Psoas muscle (tissue), 8 donors: ENCODE results near the gene GSTM4. TPM values are rescaled to one million over a fixed set of nuclear protein-coding genes. Genes with fewer than 3 reads are reported as not detected.

Experiments
- ATAC-seq, 4 donors: fragments of 200-7000 bp; cut with Tn5 transposase; one replicate each; pipeline ENCODE4 v1.9.1; 2020; ENCODE audit warnings: moderate library complexity in 3 of 4, mild to moderate bottlenecking in 2 of 4
- DNase-seq, 2 donors: peaks; one replicate each; pipeline ENCODE4 v3.0.0-alpha.2; 2020
- H3K27ac ChIP-seq: fragments of 200-600 bp; one replicate; pipeline ENCODE4 v1.8.0; 2022
- H3K27me3 ChIP-seq, 3 donors: fragments of 200-600 bp in 1 of 3; one replicate each; pipeline versions ENCODE4 v1.6.1 to v1.8.0; 2013 to 2022; ENCODE audit warnings: low read length in 2 of 3, mild to moderate bottlenecking in 2 of 3, moderate library complexity in 1 of 3; ENCODE audit not compliant: insufficient read depth in 3 of 3
- H3K36me3 ChIP-seq, 2 donors: fragments of 200-600 bp in 1 of 2; one replicate each; pipeline versions ENCODE4 v1.6.1 to v1.8.0; 2013 to 2022; ENCODE audit warnings: low read depth in 1 of 2, mild to moderate bottlenecking in 1 of 2, moderate library complexity in 1 of 2; ENCODE audit not compliant: insufficient read depth in 1 of 2
- H3K4me1 ChIP-seq: fragments of 200-600 bp; one replicate; pipeline ENCODE4 v1.8.0; 2022
- H3K4me3 ChIP-seq: fragments of 200-600 bp; one replicate; pipeline ENCODE4 v1.8.0; 2022; ENCODE audit warnings: mild to moderate bottlenecking
- H3K9me3 ChIP-seq: fragments of 200-600 bp; one replicate; pipeline ENCODE4 v1.8.0; 2022
- WGBS, 3 donors: extraction: QIAGEN DNeasy Blood & Tissue Kit; methylation state at CpG; one replicate each; pipeline versions ENCODE4 v1.1.6 to v1.1.7; 2013; 5-methylcytosine and 5-hydroxymethylcytosine counted together
- intact Hi-C, 2 donors: fragments of 100-400 bp; cut with DNase I; formaldehyde crosslinking; loops; one replicate each; pipeline versions ENCODE4 v1.11.0 to v1.14.2; 2022
- polyA plus RNA-seq, 3 donors: library from polyadenylated mRNA; stranded (reverse); fragments of 200-250 nt; gene quantifications; one replicate each; pipeline ENCODE4 v1.2.3, GENCODE V29; 2013
- total RNA-seq, 4 donors: library from RNA; stranded (reverse); fragmentation: NEBNext Ultra II Directional in 2 of 4; extraction: Animal tissue kit (Norgen Biotek cat#: 25700) in 2 of 4; gene quantifications; one replicate each; pipeline versions ENCODE4 v1.2.1 to v1.2.4, GENCODE V29; 2021 to 2023
- TF ChIP-seq, protein P1 (sequence below): fragments of 200-600 bp; IDR thresholded peaks from one replicate; pipeline ENCODE4 v1.8.0; 2022; ENCODE audit warnings: antibody characterized with exemption
- donor health status: healthy with polysubstance abuse.
- donor health status: DM: no; HTN: no; CAD: no; lungs with moderate emphysema.
- donor health status: Bipolar disorder and iron deficiency.
- donor health status: healthy.
- donor health status: DM: yes; HTN: yes; CAD: no.
- donor health status: DM: no; HTN: no; CAD: no.
- donor health status: DM: no; HTN: no; CAD: no.
- donor health status: DM: yes; HTN: yes; CAD: no.

GSTM4 gene
- total and polyA plus RNA-seq, 7 donors, result 26.0 to 56.2 (median 42.9) TPM

DNA sequence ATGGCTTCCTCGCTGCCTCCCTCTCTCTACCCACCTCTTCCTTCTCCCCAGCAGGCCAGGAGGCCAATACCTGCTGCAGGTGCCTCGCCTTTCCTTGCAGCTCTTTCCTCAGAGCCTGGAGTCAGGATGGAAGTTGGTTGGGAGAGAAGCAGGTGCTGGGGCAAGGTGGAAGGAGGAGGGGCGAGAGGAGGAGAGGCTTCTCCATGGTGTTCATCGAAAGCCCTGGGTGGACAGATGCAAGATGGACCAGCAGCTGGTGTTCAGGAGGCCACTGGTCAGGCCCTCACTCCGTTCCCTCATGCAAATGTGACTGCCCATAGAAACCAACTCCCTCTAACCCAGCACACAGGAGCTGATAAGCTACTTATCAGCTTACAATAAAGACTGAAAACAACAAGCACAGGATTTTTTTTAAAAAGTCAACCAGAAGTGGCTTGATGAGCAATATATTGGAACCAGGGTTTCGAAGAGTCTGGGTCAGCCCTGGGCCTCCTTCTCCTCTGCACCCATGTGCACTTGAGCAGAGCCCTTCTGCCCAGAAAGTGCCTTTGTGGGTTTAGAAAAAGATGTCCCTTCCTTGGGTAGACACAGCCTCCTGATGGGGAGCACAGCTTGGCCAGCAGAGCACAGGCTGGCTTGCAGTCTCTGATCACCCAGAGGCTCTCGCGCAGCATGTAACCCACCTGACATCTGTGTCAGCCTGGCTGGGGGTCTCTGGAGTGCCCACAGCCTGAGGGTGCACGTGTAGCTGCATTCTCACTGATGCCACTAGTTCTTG is 16.6 kb upstream of the GSTM4 start:
- Histone ChIP-seq H3K4me3 (no peak overlapping the region), H3K36me3 (no peaks in the 10 kb centered on the region), H3K4me1 (no peaks in the 10 kb centered on the region), H3K27ac (no peak overlapping the region), H3K27me3 (no peaks in the 10 kb centered on the region), H3K9me3 (no peaks in the 10 kb centered on the region)
- TF ChIP-seq, protein P1, sequence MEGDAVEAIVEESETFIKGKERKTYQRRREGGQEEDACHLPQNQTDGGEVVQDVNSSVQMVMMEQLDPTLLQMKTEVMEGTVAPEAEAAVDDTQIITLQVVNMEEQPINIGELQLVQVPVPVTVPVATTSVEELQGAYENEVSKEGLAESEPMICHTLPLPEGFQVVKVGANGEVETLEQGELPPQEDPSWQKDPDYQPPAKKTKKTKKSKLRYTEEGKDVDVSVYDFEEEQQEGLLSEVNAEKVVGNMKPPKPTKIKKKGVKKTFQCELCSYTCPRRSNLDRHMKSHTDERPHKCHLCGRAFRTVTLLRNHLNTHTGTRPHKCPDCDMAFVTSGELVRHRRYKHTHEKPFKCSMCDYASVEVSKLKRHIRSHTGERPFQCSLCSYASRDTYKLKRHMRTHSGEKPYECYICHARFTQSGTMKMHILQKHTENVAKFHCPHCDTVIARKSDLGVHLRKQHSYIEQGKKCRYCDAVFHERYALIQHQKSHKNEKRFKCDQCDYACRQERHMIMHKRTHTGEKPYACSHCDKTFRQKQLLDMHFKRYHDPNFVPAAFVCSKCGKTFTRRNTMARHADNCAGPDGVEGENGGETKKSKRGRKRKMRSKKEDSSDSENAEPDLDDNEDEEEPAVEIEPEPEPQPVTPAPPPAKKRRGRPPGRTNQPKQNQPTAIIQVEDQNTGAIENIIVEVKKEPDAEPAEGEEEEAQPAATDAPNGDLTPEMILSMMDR, result no peak
- intact Hi-C loops, result loop anchor here in 1 of 2 donors (5.0 kb wide), 1 partner anchor 343 kb away; the partner anchor contains the start of gene AHCYL1
- WGBS, 3 donors, result 85 to 90% (median 89%) methylated on average over 9 of the region's 9 CpGs
- DNase-seq (no peak), ATAC-seq (no peak)

DNA sequence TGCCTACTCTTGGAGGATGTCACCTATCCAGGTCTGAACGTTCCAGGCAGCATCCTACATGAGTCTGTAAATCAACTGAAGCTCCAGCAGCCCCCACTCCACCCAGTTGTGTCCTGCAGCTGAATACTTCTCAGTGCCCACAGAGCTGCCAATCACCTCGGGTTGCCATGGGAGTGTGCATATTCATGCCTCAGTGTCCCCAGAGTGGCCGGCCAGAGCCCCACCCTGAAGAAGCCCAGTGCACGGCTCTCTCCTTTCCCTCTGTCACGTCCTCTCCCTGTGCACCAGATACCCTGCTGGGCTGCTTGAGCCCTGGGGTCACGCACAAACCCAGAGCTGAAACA is 16.1 kb upstream of the GSTM4 start:
- Histone ChIP-seq H3K4me1 (no peaks in the 10 kb centered on the region), H3K4me3 (no peak overlapping the region), H3K27ac (no peak overlapping the region), H3K9me3 (no peaks in the 10 kb centered on the region), H3K36me3 (no peaks in the 10 kb centered on the region), H3K27me3 (no peaks in the 10 kb centered on the region)
- TF ChIP-seq, protein P1, result no peak
- DNase-seq, result peak in 1 of 2 donors; percentile 19
- ATAC-seq, result no peak
- WGBS, 3 donors, result 53 to 58% (median 55%) methylated on average over 6 of the region's 6 CpGs
- intact Hi-C loops, result loop anchor here (2.0 to 5.0 kb wide), 5 partner anchors 47 to 342 kb away; partner anchors contain the start of genes AHCYL1 (in 2 of the 2), GNAI3 (in 1 of the 2) and GSTM1 (in 1 of the 2)

DNA sequence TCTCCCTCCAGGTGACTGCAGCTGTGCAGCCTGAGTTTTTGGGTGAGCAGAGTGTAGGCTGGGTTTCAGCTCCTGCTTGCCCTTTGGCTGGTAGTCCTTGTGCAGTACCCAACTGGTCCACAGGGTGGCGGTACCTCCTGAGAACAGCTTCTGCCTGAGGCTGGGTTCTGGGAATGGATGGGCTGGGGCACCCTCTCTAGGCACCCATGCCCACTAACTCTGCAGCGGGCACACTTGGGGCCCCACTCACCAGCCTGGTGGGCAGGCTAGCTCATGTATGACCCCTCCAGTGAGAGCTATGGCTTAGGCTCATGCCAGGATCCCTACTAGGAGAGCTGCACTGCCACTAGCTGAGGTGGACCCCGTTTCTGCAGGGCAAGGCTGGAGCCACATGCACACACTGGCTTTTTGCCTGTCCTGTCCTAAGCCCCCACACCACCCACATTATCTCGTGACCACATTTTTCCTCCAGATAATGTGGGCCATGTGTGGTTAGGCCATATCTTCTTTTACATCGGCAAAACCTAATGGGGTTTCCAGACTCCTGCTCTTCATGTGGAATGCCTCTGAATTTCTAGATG is 15.5 kb upstream of the GSTM4 start:
- WGBS, 3 donors, result 42 to 51% (median 49%) methylated on average over 5 of the region's 5 CpGs
- peak; percentile 74 to 83 (median 80) for ATAC-seq

DNA sequence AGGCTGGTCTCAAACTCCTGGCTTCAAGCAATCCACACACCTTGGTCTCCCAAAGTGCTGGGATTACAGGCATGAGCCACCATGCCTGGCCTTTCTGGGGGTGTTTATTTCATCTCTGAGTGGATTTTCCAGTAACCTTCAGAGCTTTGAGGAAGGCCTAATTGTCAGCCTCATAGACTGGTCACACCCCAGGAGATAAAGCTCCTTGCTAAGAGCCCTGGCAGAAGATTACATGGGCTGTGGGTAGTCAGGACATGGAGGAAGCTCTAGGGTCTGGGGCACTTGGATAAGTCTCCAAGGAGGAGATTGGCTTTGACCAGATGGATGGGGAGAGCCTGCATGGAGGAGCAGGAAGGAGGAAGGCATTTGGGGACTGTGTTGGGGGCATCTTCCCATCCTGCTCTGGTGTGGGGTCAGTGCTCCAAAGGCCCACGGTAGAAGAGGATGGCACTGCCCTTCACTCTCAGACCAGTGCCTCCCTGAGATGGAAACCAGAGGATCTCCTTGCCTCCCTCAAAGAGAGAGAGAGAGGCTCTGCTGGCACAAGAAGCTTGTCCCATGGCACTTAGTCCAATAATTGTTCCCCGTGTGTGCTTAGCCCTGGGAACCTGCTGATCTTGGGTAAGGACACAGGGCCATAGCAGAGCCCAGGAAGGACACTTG is 14.7 kb upstream of the GSTM4 start:
- WGBS, 3 donors, result 70 to 81% (median 72%) methylated on average over 2 of the region's 2 CpGs
- H3K36me3 ChIP-seq, result no peaks in the 10 kb centered on the region
- DNase-seq (no peak), ATAC-seq (no peak)
- no peak overlapping the region for H3K4me3 ChIP-seq
- no peaks in the 10 kb centered on the region for H3K27me3 ChIP-seq
- intact Hi-C loops, result loop anchor here (1.0 to 5.0 kb wide), 6 partner anchors 46 to 341 kb away; partner anchors contain the start of genes AHCYL1 (in 1 of the 2), GNAI3 (in 1 of the 2) and GSTM1 (in 1 of the 2)
- no peaks in the 10 kb centered on the region for H3K9me3 ChIP-seq
- TF ChIP-seq, protein P1, result no peak
- no peak overlapping the region for H3K27ac ChIP-seq
- H3K4me1 ChIP-seq, result no peaks in the 10 kb centered on the region

More for the DNA sequence above, 15.5 kb upstream of the GSTM4 start:
- no peaks in the 10 kb centered on the region for H3K36me3 ChIP-seq
- TF ChIP-seq, protein P1, result peak; percentile 98
- no peak overlapping the region for H3K27ac ChIP-seq
- intact Hi-C loops, result loop anchor here (2.0 to 5.0 kb wide), 5 partner anchors 47 to 342 kb away; partner anchors contain the start of genes AHCYL1 (in 1 of the 2), GNAI3 (in 1 of the 2) and GSTM1 (in 1 of the 2)
- H3K9me3 ChIP-seq, result no peaks in the 10 kb centered on the region
- no peaks in the 10 kb centered on the region for H3K4me1 ChIP-seq
- peak; percentile 86 to 92 for DNase-seq
- no peaks in the 10 kb centered on the region for H3K27me3 ChIP-seq
- H3K4me3 ChIP-seq, result no peak overlapping the region
